Brain microvascular endothelial cell (primary cell): Measurements from ENCODE around the gene F5.

Experiments used
- DNase-seq: peaks from one replicate; pipeline ENCODE4 v3.0.0-alpha.2; 2020
- H3K27ac ChIP-seq: fragments of 250-450 bp; sonication (Bioruptor Pico); 2 replicates; pipeline ENCODE4 v1.5.1; 2020; ENCODE audit warnings: mild to moderate bottlenecking, moderate library complexity
- H3K27me3 ChIP-seq: fragments of 250-450 bp; sonication (Bioruptor Pico); replicated peaks from 2 replicates; pipeline ENCODE4 v1.5.1; 2020; ENCODE audit warnings: mild to moderate bottlenecking
- H3K36me3 ChIP-seq: fragments of 250-450 bp; sonication (Bioruptor Pico); replicated peaks from 2 replicates; pipeline ENCODE4 v1.5.1; 2020; ENCODE audit warnings: mild to moderate bottlenecking
- H3K4me3 ChIP-seq: 2 replicates; pipeline ENCODE4 v1.5.1; 2011; ENCODE audit warnings: low read depth, mild to moderate bottlenecking, control low read depth, low read length, moderate library complexity
- CTCF ChIP-seq: IDR thresholded peaks from 2 replicates; pipeline ENCODE4 v1.5.1; 2011; ENCODE audit warnings: low read depth, mild to moderate bottlenecking, moderate library complexity, low read length, control low read depth, inconsistent platforms; ENCODE audit errors: missing control alignments
- in situ Hi-C: cut with HindIII; loops from 2 replicates; pipeline ENCODE4 v1.10.0; 2017; ENCODE audit warnings: low sequenced_read_pairs, low pct_ligation_motif_present

F5 gene

GRCh38 chr1:169576935-169577331 lies 9.3 kb downstream of the F5 start:
- Histone ChIP-seq H3K4me3 (no peak overlapping the region), H3K27ac (no peak overlapping the region), H3K27me3 (no peaks in the 10 kb centered on the region), H3K36me3 (no peaks in the 10 kb centered on the region)
- in situ Hi-C loops = no loop called here
- no peak for TF ChIP-seq CTCF
- DNase-seq = no peak

- in situ Hi-C loops = no loop called here
- DNase-seq = no peak
- H3K36me3 ChIP-seq = no peaks in the 10 kb centered on the region
- no peak overlapping the region for H3K27ac ChIP-seq
- TF ChIP-seq CTCF = no peak
- no peak overlapping the region for H3K4me3 ChIP-seq
- no peaks in the 10 kb centered on the region for H3K27me3 ChIP-seq
Observed at GRCh38 chr1:169576241-169576934, 9.9 kb downstream of the F5 start.

- no peaks in the 10 kb centered on the region for H3K27me3 ChIP-seq
- in situ Hi-C loops = no loop called here
- no peak overlapping the region for H3K27ac ChIP-seq
- no peak overlapping the region for H3K4me3 ChIP-seq
- TF ChIP-seq CTCF = no peak
- no peak for DNase-seq
- H3K36me3 ChIP-seq = no peaks in the 10 kb centered on the region
Observed at GRCh38 chr1:169574336-169574735, 11.9 kb downstream of the F5 start.

GRCh38 chr1:169572187-169572586 lies 14.1 kb downstream of the F5 start:
- no peak overlapping the region for H3K4me3 ChIP-seq
- no peak for TF ChIP-seq CTCF
- H3K36me3 ChIP-seq = no peaks in the 10 kb centered on the region
- in situ Hi-C loops = no loop called here
- H3K27me3 ChIP-seq = no peaks in the 10 kb centered on the region
- H3K27ac ChIP-seq = no peak overlapping the region
- no peak for DNase-seq

- TF ChIP-seq CTCF = no peak
- Histone ChIP-seq H3K4me3 (no peak overlapping the region), H3K27ac (no peak overlapping the region), H3K36me3 (no peaks in the 10 kb centered on the region), H3K27me3 (no peaks in the 10 kb centered on the region)
- in situ Hi-C loops = no loop called here
- DNase-seq = no peak
Observed at GRCh38 chr1:169571450-169571849, 14.8 kb downstream of the F5 start.

GRCh38 chr1:169570172-169570574 lies 16.1 kb downstream of the F5 start:
- TF ChIP-seq CTCF = no peak
- in situ Hi-C loops = no loop called here
- Histone ChIP-seq H3K27me3 (no peaks in the 10 kb centered on the region), H3K4me3 (no peak overlapping the region), H3K27ac (no peak overlapping the region), H3K36me3 (no peaks in the 10 kb centered on the region)
- DNase-seq = no peak
